HuH-7 (cell line): ENCODE measurements around the gene ERICH3.

Experiments
- DNase-seq: peaks from one replicate; pipeline ENCODE4 v3.0.0; 2011; ENCODE audit warnings: low spot score

The ERICH3 gene

GRCh38 chr1:74587888-74588287 is 85.7 kb downstream of the ERICH3 start:
- DNase-seq = no peak

- no peak for DNase-seq
Measured at GRCh38 chr1:74586253-74586897, 87.2 kb downstream of the ERICH3 start.

GRCh38 chr1:74584185-74584584 is 89.4 kb downstream of the ERICH3 start:
- no peak for DNase-seq

DNA sequence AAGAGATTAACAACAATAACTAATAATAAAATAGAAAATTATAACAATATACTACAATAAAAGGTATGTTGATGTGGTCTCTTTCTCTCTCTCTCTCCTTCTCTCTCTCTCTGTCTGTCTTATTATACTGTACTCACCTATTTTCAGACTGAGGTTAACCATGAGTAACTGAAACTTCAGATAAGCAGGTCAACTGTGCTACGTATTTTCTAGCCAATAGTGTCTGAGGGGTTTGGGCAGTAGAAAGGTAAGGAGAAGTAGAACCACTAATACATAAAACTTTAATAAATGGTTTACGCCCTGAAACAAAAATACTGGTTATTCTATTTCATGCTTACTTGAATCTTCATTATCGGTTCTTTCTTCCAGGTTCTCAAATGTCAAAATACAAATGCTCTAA is 90.2 kb downstream of the ERICH3 start:
- DNase-seq = no peak

DNA sequence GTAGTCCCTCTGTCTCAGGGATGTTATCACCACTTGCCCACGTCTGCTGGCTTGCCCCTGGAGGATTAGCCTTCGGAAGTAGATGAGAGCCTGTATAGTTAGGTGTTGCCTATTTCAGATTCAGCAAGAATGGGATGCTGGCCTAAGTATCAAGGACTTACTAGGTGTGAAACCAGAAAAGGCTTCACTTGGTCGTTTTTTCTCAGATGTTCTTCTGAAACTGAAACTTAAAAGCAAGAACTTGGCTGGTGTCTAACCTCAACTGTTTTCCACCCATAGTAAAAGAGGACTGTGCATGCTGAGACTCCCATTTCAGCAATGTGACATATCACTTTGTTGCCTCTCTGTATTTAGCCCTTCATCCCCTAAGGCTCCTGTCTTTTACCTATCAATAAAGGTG is 94.2 kb downstream of the ERICH3 start:
- DNase-seq = no peak

DNA sequence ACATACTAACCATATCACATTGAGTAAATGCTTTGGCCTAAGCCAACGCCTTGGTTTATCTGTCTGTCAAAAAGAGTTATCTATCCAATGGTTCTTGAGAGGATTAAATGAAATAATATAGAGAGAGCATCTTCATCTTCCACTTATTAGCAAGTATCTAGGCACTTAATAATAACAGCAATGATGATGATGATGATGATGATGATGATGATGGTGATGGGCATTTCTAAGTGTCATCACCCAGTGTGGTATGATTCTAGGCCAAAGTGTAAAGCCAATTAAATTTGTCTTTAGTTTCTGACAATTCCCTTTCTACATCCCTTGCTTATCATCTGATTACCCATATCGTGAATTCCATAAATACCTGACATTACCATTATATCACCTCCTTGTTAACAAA is 95.5 kb downstream of the ERICH3 start:
- DNase-seq = no peak

GRCh38 chr1:74571891-74572290 is 101.7 kb downstream of the ERICH3 start:
- DNase-seq = no peak

GRCh38 chr1:74571493-74571800 is 102.1 kb downstream of the ERICH3 start:
- no peak for DNase-seq

- DNase-seq = no peak
Measured at GRCh38 chr1:74570797-74571492, 102.6 kb downstream of the ERICH3 start.

GRCh38 chr1:74549932-74550331 is 123.7 kb downstream of the ERICH3 start:
- no peak for DNase-seq

DNA sequence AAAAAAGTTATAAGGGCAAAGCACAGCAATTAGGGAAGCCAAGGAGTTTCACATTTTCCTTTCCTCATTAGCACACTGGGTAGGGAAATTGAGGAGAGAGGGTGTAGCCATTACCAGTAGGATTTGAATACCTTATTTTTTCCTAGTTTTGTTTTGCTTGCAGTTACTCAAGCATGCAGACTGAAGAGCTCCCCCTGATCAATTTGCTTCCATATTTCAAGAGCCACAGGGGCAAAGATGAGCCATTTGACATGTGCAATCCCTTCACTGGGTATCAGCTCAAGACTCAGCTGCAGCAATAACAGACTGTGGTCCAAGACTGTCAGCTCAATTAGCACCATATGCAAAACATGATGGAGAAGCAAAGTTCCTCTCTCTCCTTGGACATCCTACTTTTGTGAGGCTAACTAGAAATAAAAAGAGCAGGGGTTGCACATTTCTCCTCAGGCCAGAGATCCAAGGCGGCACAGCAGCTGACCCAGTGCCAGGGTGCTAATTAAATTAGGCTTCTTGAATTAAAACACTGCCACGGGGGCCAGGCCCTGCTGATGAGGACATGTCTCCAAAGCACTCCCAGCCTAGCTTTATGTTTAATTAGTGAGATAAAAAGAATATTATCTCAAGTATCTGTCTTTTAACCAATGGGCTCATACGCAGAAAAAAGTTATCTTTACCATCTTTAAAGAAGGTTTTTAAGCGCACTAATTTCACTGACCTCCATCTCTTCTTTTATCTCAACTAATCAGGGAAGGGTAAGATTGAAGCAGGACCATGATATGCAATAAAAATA is 124.4 kb downstream of the ERICH3 start:
- no peak for DNase-seq

DNA sequence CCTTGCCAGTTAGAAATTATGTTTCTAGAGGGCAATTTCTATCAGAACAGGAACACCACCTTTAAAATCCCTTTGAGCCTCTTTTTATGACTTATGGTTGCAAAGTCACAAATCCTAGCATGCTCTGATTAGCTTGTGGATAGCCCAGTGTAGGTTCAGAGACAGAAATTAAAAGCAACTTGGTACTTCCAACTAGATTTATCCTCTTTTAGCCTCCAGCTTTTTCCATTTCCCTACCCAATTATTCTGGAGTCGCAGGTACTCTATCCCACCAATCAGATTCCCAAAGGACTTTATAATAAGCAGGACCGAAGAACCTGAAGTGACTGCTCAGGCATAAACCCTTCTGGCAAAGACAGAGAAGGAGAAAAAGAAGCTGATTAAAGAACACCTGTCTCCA is 127.8 kb downstream of the ERICH3 start:
- no peak for DNase-seq

DNA sequence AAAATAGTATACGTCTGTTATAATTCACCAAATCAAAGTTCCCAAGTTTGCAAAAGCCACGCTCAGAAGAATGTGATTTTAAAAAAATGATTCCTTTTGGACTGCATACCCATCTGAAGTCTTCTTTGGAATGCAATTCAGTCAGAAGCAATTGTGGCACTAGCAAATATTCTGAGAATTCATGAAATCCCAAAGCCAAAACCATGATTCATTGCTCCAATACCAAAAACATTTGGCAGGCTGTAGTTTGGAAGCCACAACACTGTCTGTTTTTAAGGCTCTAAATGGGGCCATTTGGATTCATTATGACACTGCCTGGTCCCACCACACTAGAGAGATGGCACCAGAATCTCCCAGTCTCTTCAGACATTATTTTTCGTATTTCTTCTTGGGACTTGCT is 139.4 kb downstream of the ERICH3 start:
- no peak for DNase-seq

DNA sequence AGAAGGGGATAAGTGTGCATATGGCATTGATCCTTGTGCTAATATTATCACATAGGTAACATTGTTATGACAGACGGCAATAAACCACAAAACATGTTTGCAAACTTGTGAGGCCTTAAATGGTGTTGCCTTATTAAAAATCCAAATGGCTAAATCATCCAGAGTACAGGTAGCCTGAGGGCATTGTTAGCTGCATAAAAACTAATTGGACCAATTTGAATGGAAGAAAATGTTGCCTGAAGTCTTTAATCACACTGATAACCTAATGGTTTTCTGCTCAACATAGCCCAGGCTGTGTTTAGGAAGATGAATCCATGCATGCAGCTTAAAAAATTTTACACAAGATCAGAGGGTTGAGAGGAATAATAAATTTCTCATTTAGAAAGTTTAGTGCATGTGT is 141.8 kb downstream of the ERICH3 start:
- no peak for DNase-seq

GRCh38 chr1:74530892-74531291 is 142.7 kb downstream of the ERICH3 start:
- no peak for DNase-seq

DNA sequence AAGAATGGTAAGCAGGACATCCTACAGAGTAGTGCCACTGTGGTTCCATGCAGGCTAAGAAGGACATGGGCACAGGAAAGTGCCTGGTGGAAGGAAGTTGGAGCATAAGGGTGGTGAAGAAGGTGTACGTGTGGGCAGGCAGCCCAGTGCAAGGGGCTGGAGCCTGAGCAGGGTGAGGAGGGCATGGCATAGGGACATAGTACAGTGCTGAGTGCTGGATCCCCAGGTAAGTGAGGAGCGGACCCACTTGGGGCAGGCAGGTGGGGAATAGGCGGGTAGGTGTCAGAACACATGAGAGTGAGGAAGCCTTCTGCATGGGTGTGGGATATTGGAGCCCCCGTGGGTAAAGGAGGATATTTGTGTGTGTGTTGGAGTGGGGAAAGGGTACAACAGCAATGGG is 145.5 kb downstream of the ERICH3 start:
- DNase-seq = no peak

DNA sequence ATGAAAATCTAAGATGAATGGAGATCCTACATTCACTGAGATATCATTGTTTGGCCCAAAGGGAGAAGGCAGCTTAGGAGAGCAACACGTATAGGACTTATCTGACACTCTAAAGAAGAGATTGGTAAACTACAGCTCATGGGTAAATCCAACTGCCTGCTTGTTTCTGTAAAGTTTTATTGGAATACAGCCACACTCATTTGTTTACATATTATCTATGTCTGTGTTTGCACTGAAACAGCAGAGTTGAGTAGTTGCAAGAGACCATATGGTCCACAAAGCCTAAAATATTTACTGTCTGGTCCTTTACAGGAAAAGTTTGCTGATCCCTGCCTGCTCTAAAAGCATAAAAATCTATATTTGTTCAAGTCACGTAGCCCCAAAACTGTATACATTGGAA is 146.9 kb downstream of the ERICH3 start:
- DNase-seq = no peak

DNA sequence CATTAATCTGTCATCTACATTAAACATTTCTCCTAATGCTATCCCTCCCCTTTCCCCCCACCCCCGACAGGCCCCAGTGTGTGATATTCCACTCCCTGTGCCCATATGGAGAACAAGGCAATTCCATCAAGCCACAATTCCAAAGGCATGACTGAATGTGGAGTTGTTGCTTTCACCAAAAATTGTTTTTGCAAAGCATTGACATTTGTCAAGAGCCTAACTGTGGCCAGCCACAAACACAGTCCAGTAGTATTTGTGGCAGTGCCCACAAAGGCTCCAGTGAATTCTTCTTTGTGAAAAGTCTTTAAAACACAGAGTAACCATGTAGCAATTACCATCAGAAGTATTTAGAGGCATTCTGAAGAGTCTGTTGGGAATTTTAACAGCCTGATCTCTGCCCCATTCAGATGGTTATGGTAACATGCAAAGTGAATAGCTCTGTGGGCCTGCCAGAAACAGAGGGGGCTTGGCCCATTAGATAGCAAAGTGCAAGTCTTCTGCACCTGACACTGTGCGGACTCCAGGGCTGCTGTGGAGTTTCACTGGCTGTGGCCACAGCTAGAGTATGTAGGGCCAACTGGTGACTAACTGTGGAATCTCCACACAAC is 149.6 kb downstream of the ERICH3 start:
- no peak for DNase-seq

DNA sequence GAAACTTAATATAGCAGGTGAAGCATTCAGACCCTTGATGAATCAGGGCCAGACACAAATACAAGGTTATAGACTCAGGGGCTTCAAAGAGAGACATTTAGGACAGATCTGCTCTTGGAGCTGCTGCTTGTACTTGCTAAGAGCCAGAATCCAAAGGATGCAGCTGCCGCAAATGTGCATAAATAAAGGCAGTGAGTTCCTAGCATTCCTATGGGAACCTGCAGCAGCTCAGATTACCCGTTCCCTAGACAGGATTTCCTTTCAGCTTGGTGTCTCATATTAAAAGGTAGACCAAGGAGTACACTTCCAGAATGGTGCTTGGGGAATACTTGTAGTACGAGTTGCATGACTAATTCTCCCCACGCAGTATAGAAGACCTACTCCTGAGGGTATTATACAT is 151.4 kb downstream of the ERICH3 start:
- DNase-seq = no peak
